SH-SY5Y (cell line): Measurements from ENCODE around the gene AFP.

Experiments
- GATA2 ChIP-seq: IDR thresholded peaks from 2 replicates; pipeline ENCODE4 v1.6.1; 2011; ENCODE audit warnings: mild to moderate bottlenecking, low read depth, low read length
- GATA3 ChIP-seq: IDR thresholded peaks from 2 replicates; pipeline ENCODE4 v1.6.1; 2011; ENCODE audit warnings: low read depth, mild to moderate bottlenecking, low read length, moderate library complexity

The AFP gene

DNA sequence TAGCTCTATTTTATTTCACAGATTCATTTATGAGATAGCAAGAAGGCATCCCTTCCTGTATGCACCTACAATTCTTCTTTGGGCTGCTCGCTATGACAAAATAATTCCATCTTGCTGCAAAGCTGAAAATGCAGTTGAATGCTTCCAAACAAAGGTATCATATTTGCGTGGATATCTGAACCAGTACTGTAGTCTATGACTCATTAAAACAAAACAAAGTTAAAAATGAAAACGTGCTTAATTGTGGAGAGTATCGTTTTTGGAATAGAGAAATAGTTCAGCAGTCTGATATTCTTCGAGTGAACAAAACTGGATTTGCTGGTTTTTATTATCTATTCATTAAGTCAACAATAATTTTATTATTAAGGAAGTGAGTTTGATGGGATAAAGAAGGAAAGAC, 6.3 kb downstream of the AFP start:
- TF ChIP-seq GATA2 (no peak), GATA3 (no peak)

DNA sequence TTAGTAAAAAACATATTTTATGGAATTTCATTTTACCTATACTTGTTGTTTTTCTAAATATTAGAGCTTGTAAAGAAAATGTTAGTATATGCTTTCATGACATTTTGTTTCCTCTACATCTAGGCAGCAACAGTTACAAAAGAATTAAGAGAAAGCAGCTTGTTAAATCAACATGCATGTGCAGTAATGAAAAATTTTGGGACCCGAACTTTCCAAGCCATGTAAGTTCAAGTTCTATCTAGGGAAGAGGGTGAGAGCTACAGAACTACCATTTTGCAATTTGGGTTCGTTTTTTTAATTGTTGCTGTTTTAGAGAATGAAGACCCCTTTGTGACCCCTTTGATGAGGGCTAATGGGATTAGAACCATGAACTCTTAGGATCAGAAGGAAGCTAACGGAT, 7.2 kb downstream of the AFP start:
- TF ChIP-seq GATA2 (no peak), GATA3 (no peak)

DNA sequence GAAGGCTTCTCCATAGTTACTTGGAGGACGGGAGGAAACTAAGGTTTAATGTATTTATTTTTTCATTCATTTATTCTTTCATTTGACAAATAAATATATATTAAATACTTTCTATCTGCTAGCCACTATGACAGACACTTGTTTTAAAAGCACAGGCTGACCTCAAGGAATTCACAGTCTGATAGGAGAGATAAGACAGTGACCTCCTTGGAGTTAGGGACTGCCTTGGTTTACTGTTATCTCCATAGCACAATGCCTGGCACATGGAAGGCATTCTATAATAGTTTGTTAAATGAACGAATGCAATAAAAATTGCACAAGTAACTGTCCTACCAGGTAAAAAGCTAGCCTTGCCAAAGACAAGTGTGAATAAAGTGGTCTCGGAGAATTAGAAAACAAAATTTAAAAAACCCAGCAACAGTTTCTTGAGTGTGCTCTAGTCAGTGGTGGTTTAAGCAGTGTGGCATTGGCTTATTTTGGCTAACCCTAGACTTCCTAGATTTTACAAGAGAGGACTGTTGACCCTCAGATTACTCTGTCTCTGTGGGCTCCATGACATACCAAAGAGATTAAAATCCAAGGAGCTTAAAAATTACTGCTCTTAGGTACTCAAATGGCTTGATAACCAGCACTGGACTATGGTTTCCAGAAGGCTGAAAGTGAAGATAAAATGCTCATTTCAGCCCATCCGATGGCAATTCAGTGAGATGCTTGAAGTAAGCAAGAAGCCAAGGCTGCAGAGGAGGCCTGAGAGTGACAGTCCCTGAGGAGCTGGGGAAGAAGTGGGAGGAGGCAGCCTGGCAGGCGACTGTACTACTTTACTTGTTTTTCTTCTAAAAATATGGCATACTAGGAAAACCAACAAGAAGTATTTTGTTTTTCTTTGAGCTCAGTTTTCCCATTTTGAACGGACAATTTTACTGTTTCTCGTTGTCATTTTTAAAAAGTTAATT, 9.6 kb downstream of the AFP start:
- TF ChIP-seq GATA3 (no peak), GATA2 (no peak)

DNA sequence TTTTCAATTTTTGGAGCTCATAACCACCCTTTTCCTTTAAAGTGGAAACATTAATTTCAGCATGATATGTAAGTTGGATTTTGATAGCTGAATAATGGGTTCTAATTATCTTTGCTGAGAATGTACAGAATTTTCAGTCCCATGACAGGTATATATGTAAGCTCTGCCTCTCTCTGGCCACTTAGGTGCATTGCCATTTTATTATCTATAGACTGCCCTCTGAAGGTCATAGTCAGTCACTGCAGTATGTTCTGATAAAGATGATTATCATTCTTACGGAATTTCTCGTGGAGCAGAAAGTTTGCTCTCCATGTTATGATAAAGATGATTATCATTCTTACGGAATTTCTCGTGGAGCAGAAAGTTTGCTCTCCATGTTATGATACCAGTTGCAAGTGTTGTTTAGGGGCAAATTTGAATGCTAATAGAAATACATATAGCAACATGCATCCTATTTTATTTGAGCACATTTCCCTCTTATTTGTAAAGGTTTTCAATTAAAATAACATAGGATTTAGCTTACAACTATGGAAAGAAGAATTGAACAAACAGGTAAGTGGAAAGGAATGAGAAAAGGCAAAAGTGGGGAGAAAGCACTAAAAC, 10.4 kb downstream of the AFP start:
- TF ChIP-seq GATA2 (peak; percentile 50; the same call in 1 of the 2 replicates), GATA3 (peak; percentile 53; the same call in 1 of the 2 replicates)

DNA sequence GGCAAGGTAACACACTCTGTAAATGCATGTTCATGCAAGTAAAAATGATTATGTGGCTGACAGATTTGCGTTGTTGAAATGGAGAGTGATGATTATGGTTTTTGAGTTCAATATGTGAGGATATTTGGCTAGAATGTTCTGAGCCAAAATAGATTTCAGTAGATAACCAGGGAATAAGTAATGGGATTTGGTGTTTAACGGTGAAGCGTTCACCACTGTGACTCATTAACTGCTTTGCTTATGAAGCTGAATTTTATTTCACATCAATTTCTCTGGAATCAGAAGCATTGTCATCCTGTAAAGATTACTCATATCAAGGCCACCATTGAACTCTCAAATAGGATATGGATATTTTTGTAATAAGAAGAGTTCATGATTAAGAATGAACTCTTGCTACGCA, 11.7 kb downstream of the AFP start:
- no peak for TF ChIP-seq GATA2
- TF ChIP-seq GATA3 = no peak

DNA sequence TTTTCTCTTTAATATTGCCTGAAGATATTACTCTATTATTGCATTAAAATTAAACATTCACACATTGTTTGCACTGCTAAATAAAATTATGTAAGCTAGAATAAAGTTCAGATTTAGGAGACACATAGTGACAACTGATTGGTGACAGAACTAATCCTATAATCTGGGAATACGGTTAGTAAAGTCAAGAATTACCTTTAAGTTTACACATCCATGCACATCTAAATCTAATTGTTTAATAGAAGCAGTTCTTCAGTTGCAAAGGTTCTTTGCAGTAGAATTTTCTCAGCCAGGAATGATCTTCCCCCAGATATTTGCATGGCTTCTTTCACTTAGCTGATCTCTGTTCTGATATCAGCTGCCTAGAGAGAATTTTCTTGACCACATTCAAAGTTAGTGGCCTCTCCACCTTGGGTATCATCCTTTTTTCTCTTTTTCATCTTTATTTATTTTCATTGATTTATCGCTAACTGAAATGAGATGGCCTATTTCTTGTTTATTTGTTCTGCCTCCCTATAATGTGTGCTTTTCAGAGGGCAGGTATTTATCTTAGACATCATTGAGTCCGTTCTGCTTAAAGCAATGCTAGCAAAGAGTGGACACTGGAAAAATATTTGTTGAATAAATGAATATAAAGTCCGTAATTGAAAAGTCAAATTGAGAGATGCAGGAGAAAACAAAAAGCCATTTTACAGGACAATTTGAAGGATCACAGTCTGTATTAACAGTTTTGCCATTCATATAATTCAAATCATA, 12.6 kb downstream of the AFP start:
- TF ChIP-seq GATA2 (no peak), GATA3 (no peak)

DNA sequence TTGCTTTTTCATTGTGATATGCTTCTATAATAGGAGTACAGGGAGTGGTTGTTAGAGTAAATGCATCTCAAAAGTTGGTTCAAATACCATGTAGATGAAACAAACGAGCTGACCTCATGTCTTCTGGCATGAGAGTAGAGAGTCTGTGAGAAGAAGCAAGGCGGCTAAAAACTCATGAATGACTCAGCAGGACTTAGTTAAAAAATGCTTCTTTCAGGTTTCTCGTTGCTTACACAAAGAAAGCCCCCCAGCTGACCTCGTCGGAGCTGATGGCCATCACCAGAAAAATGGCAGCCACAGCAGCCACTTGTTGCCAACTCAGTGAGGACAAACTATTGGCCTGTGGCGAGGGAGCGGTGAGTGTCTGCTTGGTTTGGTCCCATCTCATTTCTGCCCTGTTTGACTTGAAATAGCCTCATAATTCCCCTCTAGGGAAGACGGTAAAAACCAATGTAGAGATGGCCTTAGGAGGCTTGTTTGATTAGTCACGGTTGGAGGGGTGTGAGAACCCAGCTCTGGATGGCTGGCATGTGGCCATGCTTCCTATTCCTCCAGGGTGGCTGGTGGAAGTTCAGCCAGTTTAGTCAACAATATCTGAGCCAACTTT, 14.5 kb downstream of the AFP start:
- TF ChIP-seq GATA3 (no peak), GATA2 (no peak)

DNA sequence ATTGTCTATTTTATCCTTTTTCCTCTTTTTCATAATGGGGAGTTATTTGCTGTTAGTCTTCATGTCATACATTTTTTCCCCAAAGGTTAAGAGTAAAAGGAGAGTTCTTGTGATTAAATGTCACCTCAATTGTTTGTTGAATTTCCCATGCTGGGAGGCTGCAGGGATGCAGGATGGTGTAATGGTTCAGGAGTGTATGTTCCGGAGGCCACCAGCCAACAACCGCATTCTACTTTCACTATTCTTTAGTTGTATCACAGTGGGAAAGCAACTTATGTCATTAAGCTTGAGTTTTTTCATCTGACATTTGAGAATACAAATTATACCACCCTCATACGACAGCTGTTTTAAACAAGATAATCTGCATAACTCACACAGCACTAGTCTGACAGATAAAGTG, 15.4 kb downstream of the AFP start:
- TF ChIP-seq GATA3 (no peak), GATA2 (no peak)

DNA sequence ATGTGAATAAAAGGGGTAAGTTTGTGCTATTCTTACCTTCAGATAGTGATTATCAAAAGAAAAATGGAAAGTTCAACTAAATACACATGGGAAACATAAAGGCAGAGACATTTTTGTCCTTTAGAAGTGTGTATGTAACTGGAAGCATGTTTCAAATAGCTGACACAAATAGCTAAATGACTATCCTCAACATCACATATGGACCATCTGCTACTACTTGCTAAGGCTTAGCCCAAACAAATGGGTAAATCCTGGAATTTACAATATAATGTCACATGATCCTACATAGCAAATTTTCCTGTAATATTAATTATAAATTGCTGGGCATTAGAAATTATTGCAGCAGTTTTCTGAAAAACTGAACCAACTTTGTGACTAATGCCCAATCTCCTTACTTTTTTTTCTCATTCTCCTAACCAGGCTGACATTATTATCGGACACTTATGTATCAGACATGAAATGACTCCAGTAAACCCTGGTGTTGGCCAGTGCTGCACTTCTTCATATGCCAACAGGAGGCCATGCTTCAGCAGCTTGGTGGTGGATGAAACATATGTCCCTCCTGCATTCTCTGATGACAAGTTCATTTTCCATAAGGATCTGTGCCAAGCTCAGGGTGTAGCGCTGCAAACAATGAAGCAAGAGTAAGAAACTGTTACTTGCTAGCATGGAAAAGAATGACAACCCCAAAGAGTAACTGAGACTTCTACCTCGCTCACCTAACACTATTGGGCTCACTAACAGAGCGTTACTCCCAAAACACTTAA, 16.1 kb downstream of the AFP start:
- TF ChIP-seq GATA3 (no peak), GATA2 (no peak)

DNA sequence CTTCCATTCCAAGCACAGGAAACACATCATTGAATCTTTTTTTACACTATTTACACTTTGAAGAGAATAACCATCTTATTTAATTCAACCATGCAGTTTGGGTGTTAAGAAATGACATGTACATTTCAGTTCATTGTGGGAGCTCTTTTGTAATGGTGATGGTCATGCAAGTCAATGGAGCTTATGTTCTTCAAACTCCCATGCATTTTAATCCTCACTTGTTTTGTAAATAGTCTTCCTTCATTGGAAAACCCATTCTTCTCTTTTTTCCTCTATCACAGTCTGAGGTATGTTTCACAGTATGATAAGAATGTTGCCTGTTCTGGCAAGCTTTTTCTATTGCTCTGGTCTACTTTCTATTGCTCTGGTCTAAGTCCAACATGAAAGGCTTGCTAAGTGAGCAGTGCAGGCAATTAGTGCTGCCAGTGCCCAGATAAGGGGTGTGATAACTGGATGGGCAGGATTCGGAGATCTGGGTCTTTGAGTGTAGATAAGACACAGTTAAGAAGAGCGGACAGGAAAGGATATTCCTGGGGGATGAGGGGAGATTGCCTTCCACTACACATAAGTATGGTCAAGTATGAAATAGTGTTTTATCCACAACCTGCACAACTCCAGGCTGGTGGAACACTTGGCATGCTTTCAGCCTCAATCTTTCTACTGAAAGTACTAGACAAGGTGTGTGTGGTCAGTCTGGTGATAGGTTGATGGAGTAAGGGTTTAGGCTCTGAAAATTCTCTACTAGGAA, 17.1 kb downstream of the AFP start:
- TF ChIP-seq GATA3 (no peak), GATA2 (no peak)

DNA sequence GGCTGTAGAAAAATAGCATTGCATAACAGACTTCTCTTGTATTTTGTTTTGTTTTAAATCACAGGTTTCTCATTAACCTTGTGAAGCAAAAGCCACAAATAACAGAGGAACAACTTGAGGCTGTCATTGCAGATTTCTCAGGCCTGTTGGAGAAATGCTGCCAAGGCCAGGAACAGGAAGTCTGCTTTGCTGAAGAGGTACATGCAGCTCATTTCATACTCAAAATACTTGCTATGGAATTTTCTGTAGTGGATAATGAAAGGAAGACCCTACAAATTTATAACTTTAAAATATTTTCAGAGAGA, 17.6 kb downstream of the AFP start:
- TF ChIP-seq GATA3 = no peak
- TF ChIP-seq GATA2 = no peak

DNA sequence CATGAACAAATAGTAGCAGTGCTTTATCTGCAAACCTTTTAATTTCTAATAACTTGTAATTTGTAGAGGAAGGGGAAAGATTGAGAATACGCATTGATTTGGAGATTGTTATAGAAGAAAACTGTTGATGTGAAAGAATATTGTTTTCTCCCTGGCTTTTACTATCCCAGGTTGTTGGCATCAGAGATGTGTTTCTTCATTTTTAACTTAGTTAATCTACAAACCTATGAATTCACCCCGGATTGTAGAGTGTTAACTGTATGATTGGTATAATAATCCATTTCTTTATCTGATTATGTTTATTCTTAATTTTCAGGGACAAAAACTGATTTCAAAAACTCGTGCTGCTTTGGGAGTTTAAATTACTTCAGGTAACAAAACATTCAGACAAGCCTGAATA, 18.9 kb downstream of the AFP start:
- TF ChIP-seq GATA3 (no peak), GATA2 (no peak)
